Skeletal muscle cell (primary cell): ENCODE measurements around the gene QRFP.
"Not testable (repeated sequence)": the region's sequence is repeated elsewhere in the genome, so short reads cannot be mapped to it uniquely, and the experiment has no call there.

Source experiments
- DNase-seq: peaks from one replicate; pipeline ENCODE4 v3.0.0-alpha.2; 2010; ENCODE audit warnings: low read depth
- H3K4me3 ChIP-seq: 2 replicates; pipeline ENCODE4 v1.5.1; 2011; ENCODE audit warnings: low read depth, mild to moderate bottlenecking, control low read depth, low read length, moderate library complexity

QRFP gene

DNA sequence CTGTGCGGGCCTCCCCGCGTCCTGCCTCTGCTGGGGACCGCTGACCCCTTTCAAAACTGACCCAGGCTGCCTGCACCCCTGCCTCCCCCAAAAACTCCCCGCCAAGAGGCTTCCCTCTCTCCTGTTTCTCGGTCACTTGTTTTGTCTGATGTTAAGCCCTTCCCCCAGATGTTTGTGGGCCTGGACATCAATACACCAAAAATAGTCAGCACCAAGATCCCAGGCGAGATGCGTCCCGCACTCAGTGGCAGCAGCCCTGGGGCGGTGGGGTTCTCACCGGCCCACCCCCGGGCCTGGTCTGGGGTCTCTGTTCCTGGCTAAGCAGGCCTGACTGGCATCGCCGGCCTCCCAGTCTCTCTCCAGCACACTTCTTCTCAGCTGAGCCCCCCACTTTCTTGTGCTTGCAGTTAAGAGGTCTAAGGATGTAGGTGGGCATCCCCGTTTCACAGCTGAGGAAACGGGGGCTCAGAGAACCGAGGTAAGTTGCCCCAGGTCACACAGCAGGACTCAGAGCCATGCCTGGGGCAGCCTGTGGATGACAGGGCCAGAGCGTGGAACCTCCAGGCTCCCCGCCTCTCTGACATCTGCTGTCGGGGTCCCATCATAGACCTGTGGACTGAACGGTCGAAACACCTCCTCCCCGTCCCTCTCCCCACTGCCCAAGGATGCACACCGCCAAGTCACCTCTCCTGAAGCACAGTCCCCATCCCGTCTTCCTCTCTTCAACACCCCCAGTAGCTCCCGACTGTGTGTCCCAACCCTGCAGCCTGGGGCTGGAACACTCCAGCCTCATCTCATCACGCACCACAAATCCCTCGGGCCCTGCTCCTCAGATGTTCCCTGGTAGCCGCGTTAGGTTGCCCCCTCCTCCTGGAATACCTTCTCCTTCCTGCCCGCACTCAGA, 25.6 kb upstream of the QRFP start:
- DNase-seq = no peak

DNA sequence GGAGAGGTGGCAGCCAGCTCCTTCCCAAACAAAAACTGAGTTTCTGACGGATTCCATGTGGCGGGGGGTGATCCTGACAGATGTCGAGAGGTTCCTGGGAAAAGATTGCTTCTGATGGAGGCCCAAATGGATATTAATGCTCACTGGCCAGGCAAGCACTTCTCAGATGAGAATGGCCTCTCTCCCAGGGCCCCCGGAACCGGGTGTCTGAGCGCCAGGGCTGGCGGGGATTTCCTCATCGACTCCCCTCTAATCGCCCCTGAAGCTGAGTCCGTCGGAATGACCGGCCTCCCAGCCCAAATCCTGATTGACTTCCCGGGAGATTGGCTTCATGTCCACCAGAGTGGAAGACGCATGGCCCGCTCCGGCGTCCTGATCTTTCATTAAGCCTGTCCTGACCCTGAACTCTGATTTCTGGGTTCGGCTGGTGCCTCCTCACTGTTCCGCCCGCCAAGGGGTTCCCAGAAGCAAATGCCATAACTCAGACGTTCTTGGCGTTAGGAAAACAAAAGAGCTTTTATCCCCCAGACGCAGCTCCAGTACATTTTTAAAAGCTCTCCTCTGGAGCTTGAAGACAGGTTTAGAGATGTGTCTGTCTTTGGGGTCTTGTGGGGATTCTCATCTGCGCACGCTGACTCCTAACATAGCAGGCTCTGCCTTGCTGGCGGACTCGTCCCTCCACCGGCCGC, 24.8 kb upstream of the QRFP start:
- no peak for DNase-seq
- no peak overlapping the region for H3K4me3 ChIP-seq

More for the DNA sequence above, 25.6 kb upstream of the QRFP start:
- no peak overlapping the region for H3K4me3 ChIP-seq

DNA sequence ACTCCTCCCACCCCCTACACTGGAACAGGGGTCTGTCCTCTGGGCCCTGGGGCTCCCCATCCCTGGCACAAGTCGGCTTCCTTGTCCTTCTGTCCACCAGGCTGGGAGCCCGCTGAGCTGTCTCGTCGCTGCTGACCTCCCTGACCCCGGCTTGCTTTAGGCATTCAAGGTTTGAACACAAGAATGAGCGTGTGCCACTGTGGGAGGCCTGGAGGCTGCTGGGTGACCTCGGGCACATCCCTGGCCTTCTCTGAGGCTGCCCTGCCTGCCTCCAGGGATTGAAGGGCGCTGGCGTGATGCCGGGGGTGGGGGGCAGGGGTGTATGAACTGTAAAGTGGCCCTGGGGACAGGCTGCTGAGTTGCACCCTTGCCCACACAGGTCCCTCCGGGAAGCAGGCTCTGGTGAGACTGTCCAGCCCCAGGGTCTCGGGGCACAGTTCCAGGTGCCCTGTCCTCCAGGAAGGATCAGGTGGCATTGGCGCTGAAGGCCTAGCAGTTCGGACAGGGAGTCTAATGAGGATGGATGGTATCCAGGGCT, 24.2 kb upstream of the QRFP start:
- DNase-seq = no peak
- no peak overlapping the region for H3K4me3 ChIP-seq

DNA sequence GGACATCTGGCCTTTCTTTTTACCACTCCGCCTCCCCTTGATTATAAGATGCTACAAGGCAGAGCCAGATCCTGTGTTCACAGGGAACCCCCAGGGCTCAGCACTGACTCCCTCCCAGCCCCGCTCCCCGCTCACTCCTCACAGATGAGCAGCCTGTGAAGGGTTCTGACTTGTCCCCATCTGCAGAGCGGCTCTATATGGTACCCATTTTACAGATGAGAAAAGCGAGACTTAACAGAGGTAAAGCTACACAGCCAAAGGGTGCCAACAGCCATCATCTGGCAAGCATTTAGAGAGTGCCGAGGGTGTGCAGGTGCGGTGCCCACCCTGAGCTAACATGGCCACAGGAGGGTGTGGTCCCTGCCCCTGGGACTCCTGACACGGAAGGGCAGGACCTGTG, 23.6 kb upstream of the QRFP start:
- no peak overlapping the region for H3K4me3 ChIP-seq

DNA sequence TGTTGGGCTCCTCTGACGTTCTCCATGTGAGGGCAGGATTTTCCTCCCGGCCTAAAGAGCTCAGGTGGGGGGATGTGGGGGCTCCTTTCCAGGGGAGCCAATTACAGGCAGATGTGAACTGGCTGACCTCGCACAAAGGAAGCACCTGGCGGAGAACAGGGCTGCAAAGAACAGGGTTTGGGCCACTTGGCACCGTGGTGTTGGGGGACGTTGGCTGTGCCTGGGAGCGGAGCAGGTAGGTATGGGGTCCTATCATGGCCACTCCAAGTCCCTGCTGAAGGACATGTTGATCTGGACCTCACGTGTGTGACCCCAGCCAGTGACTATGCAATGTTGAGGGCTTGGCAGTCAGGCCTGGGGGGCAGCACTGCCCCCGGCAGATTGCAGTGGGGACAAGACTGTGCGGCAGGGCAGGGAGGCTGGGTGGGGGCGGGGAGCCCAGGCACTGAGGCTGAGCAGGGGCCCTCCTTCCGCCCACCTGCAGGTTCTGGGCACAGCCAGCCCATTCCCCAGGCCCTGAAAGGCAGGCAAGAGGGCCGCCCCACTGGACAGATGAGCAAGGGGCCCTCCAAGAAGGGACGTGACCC, 23.0 kb upstream of the QRFP start:
- no peak overlapping the region for H3K4me3 ChIP-seq
- DNase-seq = no peak

More for the DNA sequence above, 23.6 kb upstream of the QRFP start:
- no peak for DNase-seq

DNA sequence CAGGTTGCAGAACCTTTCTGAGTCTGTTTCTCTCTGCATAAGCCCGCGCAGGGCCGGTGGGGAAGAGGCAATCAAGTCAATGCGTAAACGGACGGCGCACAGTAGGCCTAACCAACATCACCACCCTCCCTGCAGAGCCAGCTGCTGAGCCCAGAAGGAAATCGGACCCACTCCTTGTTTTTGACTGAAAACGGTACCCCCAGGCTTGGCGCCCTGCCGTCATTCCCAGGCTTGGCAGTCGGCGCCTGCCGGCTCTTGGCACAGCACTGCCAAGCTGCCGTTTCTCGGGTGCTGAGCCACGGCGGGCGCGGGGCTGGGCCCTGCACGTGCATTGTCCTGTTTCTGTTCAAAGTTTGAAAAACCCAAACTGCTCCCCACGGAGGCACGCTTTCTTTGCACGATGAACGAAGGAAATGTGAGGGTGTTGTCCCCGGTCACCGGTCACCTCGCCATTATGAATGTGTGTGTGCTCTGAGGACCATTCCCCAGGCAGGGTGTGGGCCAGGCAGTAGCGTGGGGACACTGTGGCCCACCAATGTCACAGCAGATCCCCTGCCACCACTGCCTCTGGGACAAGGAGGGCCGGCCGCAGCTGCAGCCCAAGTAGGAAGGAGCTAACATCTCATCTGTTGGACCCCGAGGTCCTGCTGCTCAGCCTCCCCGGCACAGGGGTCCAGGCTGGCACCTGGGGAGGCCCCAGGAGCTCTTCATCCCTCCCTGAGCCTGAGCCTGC, 22.4 kb upstream of the QRFP start:
- no peak overlapping the region for H3K4me3 ChIP-seq
- no peak for DNase-seq

DNA sequence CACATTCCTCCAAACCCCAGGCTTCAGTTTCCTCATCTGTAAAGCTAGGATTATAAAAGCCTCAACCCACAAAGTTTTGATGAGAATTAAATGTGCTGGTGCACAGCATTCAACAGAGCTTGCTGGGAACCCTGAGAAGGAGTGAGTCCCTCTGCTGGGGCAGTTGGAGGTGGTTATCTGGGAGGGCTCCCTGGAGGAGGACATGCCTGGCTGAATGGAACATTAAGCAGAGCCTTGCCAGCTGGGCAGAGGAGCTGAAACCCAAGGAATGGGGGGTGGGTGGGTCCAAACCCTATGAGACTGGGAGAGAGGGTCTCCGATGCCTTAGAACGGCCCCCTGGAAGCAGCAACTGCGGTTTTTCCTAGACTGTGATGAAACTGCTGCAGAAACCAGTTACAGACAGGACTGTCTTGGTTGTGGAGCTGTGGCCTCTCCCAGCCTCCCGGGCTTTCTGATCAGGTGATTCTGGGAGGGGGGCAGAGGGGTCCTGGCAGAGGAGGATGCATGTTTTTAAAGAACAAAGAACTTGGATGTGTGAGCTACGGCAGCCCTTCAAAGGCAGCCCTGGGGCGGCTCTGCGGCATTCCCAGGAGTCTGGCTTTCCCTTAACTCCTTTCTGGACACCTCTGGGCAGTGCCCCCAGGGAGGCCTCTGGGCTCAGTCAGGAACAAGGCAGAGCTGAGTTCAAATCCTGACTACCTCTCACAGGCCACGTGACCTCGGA, 21.7 kb upstream of the QRFP start:
- no peak overlapping the region for H3K4me3 ChIP-seq
- no peak for DNase-seq

DNA sequence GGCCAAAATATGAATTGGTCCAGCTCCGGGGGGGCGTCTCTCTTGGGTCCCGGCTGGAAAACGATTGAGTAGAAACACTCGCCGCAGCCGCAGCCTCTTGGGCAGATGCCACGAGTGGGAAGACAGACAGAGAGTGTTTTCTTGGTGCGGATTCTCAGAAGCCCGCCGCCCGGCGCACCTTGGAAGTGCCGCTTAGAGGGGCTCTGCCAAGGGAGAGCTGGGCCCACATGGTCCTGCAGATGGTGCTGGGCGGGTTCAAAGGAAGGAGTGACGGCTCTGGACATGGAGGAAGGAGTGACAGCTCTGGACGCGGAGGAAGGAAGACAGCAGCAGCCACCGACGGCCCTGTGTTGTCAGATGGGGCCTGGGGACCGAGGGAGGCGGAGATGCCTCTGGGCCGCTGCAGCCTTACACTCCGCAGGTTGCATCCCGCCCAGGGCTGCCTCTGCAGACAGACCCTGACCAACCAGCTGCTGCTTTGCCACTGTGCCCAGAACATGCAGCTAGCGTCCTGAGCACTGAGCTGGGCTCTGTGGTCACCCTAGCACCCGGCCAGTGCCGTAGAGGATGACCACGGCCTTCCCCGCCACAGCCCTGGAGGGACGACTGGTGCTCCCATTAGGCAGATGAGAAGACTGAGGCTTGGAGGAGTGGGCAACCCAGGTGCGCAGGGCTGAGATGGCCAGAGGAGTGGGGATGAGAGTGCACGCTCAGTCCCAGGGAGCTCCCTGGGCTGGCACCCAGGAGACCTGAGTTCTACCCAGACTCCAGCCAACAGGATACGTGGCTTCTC, 20.8 kb upstream of the QRFP start:
- no peak overlapping the region for H3K4me3 ChIP-seq
- DNase-seq = no peak

DNA sequence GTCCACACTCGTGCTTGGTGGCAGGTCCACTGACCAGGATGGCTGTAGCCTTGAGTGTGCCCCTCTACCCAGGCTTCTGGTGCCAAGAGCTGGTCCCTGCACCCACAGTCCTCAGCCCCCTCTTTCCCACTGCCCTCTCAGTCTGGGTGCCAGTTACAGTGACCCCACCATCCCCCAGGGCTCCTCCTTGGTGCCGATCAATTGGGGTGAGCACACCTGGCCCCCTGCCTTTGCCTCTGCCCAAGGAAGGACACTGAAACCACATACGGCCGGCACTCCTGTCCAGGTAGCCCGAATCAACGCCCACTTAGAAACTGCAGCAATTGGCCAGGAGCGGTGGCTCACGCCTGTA, 18.5 kb upstream of the QRFP start:
- H3K4me3 ChIP-seq = no peak overlapping the region
- DNase-seq = no peak

DNA sequence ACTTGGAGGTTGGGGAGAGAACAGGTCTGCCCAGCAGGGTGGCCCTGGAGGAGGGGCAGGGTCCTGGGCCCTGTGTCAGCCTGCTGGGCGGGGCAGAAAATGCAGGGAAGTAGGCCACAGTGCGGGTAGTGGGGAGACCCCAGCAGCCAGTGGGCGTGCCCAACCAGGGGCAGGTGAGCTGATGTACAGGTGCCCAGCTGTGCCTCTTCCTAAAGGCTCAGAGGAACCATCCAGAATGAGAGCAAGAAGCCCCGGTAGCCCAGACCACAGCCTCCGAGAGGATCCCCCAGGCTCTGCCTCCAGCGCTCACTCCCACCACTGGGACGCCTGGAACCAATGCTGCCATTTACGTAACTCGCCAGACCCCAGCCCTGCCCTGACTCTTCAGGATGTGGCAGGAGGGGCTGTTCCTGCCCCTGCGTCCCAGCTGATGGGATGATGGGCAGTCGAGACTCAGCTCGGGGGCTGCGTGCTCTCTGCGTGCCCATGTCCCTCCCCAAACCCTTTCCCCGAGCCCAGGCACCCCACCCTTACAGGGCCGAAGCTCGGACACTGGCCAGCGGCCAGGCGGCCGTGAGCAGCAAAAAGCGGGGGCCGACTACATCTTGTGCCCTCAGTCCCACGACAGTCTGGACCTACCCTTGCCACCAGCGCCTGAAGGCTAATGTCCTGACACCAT, 17.9 kb upstream of the QRFP start:
- H3K4me3 ChIP-seq = no peak overlapping the region

DNA sequence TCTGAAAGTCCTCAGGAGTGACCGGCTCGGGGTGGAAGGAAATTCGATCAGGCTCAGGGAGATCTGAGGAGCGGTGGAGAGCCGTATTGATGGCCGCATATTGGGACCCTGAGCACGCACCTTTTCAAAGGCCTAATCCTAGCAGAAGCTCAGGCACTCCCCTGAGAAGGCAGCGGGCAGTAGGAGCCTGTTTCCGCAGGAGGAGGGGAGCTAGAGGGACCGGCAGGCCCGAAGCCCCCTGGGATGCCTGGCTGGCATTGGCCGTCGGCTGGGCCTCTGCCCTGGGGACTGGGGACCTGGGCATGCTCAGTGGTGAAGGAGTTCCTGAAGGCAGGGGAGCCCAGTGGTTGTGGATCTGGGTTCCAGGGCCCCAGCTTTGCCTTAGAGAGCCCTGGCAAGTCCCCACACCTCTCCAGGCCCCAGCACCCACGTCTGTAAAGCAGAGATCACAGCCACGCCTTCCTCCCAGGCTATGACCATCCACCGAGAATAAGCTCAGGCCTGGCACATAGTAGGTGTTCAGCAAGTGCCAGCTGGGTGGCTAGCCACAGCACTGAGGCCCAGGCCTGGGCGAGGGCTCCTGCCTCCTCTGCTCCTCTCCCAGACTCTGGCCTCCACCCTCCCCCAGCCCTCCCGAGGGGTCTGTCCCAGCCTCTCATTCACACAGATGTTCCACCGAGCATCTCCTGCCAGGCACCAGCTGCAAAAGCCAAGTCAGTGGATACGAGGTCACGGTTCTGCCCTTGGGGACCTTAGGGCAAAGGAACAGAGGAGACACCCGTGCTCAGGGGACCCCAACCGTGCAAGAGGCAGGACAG, 17.2 kb upstream of the QRFP start:
- no peak for DNase-seq
- no peak overlapping the region for H3K4me3 ChIP-seq

More for the DNA sequence above, 17.9 kb upstream of the QRFP start:
- no peak for DNase-seq

DNA sequence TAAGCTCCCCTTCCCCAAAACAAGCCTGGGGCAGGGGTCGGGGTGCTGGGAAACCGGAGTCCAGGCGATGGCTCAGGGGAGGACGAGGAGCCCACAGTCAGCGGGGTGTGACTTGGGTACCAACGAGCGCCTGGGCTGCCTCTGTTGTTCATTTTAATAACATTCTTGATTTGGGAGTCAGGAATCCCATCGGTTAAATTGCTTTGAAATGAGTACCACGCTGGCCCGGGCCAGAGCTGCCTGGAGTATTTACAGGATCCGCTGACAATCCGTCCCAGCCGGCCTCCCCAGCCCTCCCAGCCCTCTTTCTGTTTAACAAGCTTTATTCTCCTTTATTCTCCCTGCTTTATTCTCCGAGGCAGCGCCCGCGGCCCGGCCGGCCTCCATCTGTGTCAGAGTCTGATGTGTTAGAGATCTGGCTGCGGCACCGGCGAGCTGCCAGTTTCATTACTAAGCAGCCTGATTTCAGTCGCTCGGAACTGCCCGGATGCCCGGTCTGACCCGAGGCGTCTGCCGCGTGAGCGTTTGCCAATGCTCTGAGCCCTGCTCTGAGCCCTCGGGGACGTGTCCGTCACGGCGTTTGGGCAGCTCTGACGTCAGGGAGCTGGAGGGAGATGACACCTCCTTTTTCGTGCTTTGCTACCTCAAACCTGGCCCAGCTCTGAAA, 16.5 kb upstream of the QRFP start:
- no peak overlapping the region for H3K4me3 ChIP-seq
- peak; percentile 42 for DNase-seq

DNA sequence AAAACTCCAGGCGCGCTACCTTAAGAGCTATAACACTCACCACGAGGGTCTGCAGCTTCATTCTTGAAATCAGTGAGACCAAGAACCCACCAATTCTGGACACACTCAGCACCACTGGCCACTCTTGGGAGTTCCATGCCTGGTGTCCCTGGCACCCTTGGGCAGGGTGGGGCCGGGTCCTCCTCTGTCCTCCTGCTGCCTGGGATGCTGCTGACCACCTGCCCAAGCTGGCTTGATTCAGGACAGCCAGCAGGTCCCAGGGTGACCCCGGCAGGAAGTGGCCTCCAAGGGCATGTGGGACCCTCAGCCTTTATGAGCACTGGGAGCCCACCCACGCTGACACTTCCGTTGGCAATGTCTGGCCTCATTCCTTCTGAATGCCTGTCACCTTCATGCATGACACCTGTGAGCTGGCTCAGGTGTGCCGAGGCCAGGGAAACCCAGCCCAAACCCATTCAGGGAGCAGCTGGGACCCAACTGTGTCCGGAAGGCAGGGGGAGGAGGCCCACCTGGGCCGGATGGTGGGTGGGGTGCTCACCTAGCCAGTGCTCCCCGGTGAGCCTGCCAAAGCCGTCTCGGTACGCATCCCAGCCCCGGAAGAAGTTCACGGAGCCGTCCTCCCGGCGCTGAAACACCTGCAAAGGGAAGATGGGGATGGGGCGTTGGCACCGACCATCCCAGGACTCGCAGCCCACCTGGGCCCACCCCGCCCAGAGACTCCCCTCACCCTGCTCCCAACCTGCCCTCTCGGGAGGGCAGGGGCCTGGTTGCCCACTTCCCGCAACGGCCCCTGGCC, 14.8 kb upstream of the QRFP start:
- H3K4me3 ChIP-seq = no peak overlapping the region
- no peak for DNase-seq

DNA sequence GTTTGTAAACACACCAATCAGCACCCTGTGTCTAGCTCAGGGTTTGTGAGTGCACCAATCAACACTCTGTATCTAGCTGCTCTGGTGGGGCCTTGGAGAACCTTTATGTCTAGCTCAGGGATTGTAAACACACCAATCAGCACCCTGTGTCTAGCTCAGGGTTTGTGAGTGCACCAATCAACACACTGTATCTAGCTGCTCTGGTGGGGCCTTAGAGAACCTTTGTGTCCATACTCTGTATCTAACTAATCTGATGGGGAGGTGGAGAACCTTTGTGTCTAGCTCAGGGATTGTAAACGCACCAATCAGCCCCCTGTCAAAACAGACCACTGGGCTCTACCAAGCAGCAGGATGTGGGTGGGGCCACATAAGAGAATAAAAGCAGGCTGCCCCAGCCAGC, 14.1 kb upstream of the QRFP start:
- H3K4me3 ChIP-seq, DNase-seq: not testable (repeated sequence)

DNA sequence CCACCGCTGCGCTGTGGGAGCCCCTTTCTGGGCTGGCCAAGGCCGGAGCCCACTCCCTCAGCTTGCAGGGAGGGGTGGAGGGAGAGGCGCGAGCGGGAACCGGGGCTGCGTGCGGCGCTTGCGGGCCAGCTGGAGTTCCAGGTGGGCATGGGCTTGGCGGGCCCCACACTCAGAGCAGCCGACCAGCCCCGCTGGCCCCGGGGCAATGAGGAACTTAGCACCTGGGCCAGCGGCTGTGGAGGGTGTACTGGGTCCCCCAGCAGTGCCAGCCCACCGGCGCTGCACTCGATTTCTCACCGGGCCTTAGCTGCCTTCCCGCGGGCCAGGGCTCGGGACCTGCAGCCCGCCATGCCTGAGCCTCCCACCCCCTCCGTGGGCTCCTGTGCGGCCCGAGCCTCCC, 13.4 kb upstream of the QRFP start:
- DNase-seq, H3K4me3 ChIP-seq: not testable (repeated sequence)

DNA sequence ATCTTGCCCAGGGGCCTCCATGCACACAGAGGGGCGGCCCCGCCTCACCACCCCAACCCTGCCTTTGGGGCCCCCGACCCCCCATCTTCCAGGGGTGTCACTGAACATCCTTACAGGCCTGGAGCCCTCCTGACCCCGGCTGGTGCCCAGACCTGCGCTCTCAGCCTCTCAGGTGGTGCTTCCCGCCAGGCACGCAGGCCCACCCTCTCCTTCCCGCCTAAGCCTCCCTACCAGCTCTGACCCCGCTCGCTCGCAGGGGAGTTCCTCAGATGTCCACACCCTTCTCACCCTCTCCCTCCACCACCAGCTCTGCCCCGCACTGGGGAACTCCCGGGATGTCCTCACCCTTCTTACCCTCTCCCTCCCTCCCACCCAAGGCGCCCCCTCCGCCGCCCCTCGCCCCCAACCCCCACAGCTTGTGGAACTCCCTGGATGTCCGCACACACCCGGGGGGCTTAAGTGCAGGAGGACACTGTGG, 12.3 kb upstream of the QRFP start:
- H3K4me3 ChIP-seq = no peak overlapping the region
- DNase-seq = no peak
